ENCODE results near the gene ZNF408.
"Not testable (repeated sequence)": the region's sequence is repeated elsewhere in the genome, so short reads cannot be mapped to it uniquely, and the experiment has no call there.

The ZNF408 gene

GRCh38 chr11:46712874-46713576 is 12.2 kb downstream of the ZNF408 start:
- Histone ChIP-seq H3K4me3 (replicated peaks; ENCODE audit: low read depth, low read length) (no peak overlapping the region), H3K36me3 (ENCODE audit: control insufficient read depth, insufficient read depth, low read length) (peaks cover 2% of the 10 kb centered on the region; the same call in 1 of the 2 replicates), H3K27me3 (replicated peaks; ENCODE audit: control insufficient read depth, insufficient read depth, low read length) (no peaks in the 10 kb centered on the region)
- no peak for TF ChIP-seq CTCF (IDR thresholded peaks at IDR 0.05; ENCODE audit: insufficient read depth, low read length, poor library complexity, severe bottlenecking)
- DNase-seq (ENCODE audit: extremely low read depth, insufficient read length): no peak

GRCh38 chr11:46717825-46718154 is 17.0 kb downstream of the ZNF408 start:
- H3K4me3 ChIP-seq (replicated peaks; ENCODE audit: low read depth, low read length); H3K27me3 ChIP-seq (replicated peaks; ENCODE audit: control insufficient read depth, insufficient read depth, low read length); DNase-seq (ENCODE audit: extremely low read depth, insufficient read length); H3K36me3 ChIP-seq (ENCODE audit: control insufficient read depth, insufficient read depth, low read length): not testable (repeated sequence)

GRCh38 chr11:46718155-46719019 is 17.6 kb downstream of the ZNF408 start:
- no peaks in the 10 kb centered on the region for H3K27me3 ChIP-seq (replicated peaks; ENCODE audit: control insufficient read depth, insufficient read depth, low read length)
- no peak for DNase-seq (ENCODE audit: extremely low read depth, insufficient read length)
- TF ChIP-seq CTCF (IDR thresholded peaks at IDR 0.05; ENCODE audit: insufficient read depth, low read length, poor library complexity, severe bottlenecking): no peak
- H3K4me3 ChIP-seq (replicated peaks; ENCODE audit: low read depth, low read length): no peak overlapping the region
- no peaks in the 10 kb centered on the region for H3K36me3 ChIP-seq (ENCODE audit: control insufficient read depth, insufficient read depth, low read length)

- no peak within 1 kb of the TSS for H3K4me3 ChIP-seq (replicated peaks; ENCODE audit: low read depth, low read length)
- DNase-seq (ENCODE audit: extremely low read depth, insufficient read length): no peak
- H3K27me3 ChIP-seq (replicated peaks; ENCODE audit: control insufficient read depth, insufficient read depth, low read length): no peaks in the 10 kb centered on the region
- no peak for TF ChIP-seq CTCF (IDR thresholded peaks at IDR 0.05; ENCODE audit: insufficient read depth, low read length, poor library complexity, severe bottlenecking)
- no peaks in the 10 kb centered on the region for H3K36me3 ChIP-seq (ENCODE audit: control insufficient read depth, insufficient read depth, low read length)
Observed at GRCh38 chr11:46719048-46719542, 18.3 kb downstream of the ZNF408 start, which contains the start of gene F2. Gene F2, plus strand, starts transcription at chr11:46719213. Its CDS starts 23 bp downstream, at chr11:46719236.

- H3K27me3 ChIP-seq (replicated peaks; ENCODE audit: control insufficient read depth, insufficient read depth, low read length): no peaks in the 10 kb centered on the region
- no peaks in the 10 kb centered on the region for H3K36me3 ChIP-seq (ENCODE audit: control insufficient read depth, insufficient read depth, low read length)
- DNase-seq (ENCODE audit: extremely low read depth, insufficient read length): no peak
- no peak overlapping the region for H3K4me3 ChIP-seq (replicated peaks; ENCODE audit: low read depth, low read length)
- TF ChIP-seq CTCF (IDR thresholded peaks at IDR 0.05; ENCODE audit: insufficient read depth, low read length, poor library complexity, severe bottlenecking): no peak
Observed at GRCh38 chr11:46719543-46720218, 18.9 kb downstream of the ZNF408 start.

- H3K4me3 ChIP-seq (replicated peaks; ENCODE audit: low read depth, low read length): no peak overlapping the region
- DNase-seq (ENCODE audit: extremely low read depth, insufficient read length): no peak
- H3K36me3 ChIP-seq (ENCODE audit: control insufficient read depth, insufficient read depth, low read length): no peaks in the 10 kb centered on the region
- H3K27me3 ChIP-seq (replicated peaks; ENCODE audit: control insufficient read depth, insufficient read depth, low read length): no peaks in the 10 kb centered on the region
- no peak for TF ChIP-seq CTCF (IDR thresholded peaks at IDR 0.05; ENCODE audit: insufficient read depth, low read length, poor library complexity, severe bottlenecking)
Observed at GRCh38 chr11:46721286-46721685, 20.5 kb downstream of the ZNF408 start.

Data from GM06990 (cell line).